ENCODE data around the gene NACC2. TPM values are rescaled to one million over a fixed set of nuclear protein-coding genes. Genes with fewer than 3 reads are reported as not detected.

NACC2 gene
- total RNA-seq, 1 experiment from 2014 or later = 62.0 TPM

- Histone ChIP-seq H3K27me3 (ENCODE audit: control insufficient read depth, insufficient read depth, low read length) (no peaks in the 10 kb centered on the region), H3K4me1 (ENCODE audit: control insufficient read depth, insufficient read depth, low read length) (peaks cover 59% of the 10 kb centered on the region), H3K9me3 (ENCODE audit: control insufficient read depth, insufficient read depth, low read depth, low read length) (no peaks in the 10 kb centered on the region), H3K27ac (ENCODE audit: low read length) (no peak overlapping the region; the same call in 1 of the 2 replicates), H3K36me3 (ENCODE audit: control insufficient read depth, insufficient read depth, low read length) (no peaks in the 10 kb centered on the region), H3K4me3 (ENCODE audit: low read depth in 2 of 2, low read length in 2 of 2) (no peak overlapping the region)
- BruUV-seq (replicated peaks) = no TSS peak
- DNase-seq (ENCODE audit: low read depth, low spot score) (no peak), ATAC-seq (no peak)
- no peak for TF ChIP-seq TCF7L2 (IDR thresholded peaks at IDR 0.05; ENCODE audit: low read depth, low read length)
- TF ChIP-seq SIN3A (IDR thresholded peaks at IDR 0.05; ENCODE audit: borderline replicate concordance, insufficient read depth, low read depth, low read length) = no peak
- in situ Hi-C loops (cut with HindIII; ENCODE audit: low pct_unique_long_range_greater_than_20kb, low sequenced_read_pairs) = no loop called here
- POLR2A ChIA-PET = no interaction called here
- CTCF ChIA-PET = interaction anchor here (0.6 kb wide), 1 partner anchor 26 kb away, joined by 7 read pairs; no protein-coding TSS in a partner anchor
- intact Hi-C loops (cut with micrococcal nuclease; ENCODE audit: unreplicated experiment) = no loop called here
These were observed 36.2 kb downstream of the NACC2 start for GRCh38 chr9:136058801-136059302.

GRCh38 chr9:136058084-136058483 is 37.0 kb downstream of the NACC2 start:
- no TSS peak for BruUV-seq (replicated peaks)
- ATAC-seq = no peak
- Histone ChIP-seq H3K27me3 (ENCODE audit: control insufficient read depth, insufficient read depth, low read length) (no peaks in the 10 kb centered on the region), H3K4me3 (ENCODE audit: low read depth in 2 of 2, low read length in 2 of 2) (no peak overlapping the region), H3K36me3 (ENCODE audit: control insufficient read depth, insufficient read depth, low read length) (no peaks in the 10 kb centered on the region), H3K27ac (ENCODE audit: low read length) (no peak overlapping the region; the same call in none of the 2 replicates), H3K9me3 (ENCODE audit: control insufficient read depth, insufficient read depth, low read depth, low read length) (no peaks in the 10 kb centered on the region), H3K4me1 (ENCODE audit: control insufficient read depth, insufficient read depth, low read length) (peaks cover 67% of the 10 kb centered on the region)
- TF ChIP-seq REST (IDR thresholded peaks at IDR 0.05; ENCODE audit: insufficient read depth in 1 of 2, low read depth in 2 of 2, low read length in 1 of 2) (no peak), TCF7L2 (IDR thresholded peaks at IDR 0.05; ENCODE audit: low read depth, low read length) (no peak)
- ChIA-PET CTCF (interaction anchor here (0.6 kb wide), 1 partner anchor 25 kb away, joined by 7 read pairs; no protein-coding TSS in a partner anchor), POLR2A (no interaction called here)
- DNase-seq (ENCODE audit: low read depth, low spot score) = no peak
- intact Hi-C loops (cut with micrococcal nuclease; ENCODE audit: unreplicated experiment) (no loop called here), in situ Hi-C loops (cut with HindIII; ENCODE audit: low pct_unique_long_range_greater_than_20kb, low sequenced_read_pairs) (no loop called here)

- CTCF ChIA-PET = no interaction called here
- BruUV-seq (replicated peaks) = no TSS peak
- in situ Hi-C loops (cut with HindIII; ENCODE audit: low pct_unique_long_range_greater_than_20kb, low sequenced_read_pairs) = no loop called here
These were observed 37.6 kb downstream of the NACC2 start for GRCh38 chr9:136057236-136058081.

More at GRCh38 chr9:136057236-136058081, 37.6 kb downstream of the NACC2 start:
- Histone ChIP-seq H3K36me3 (ENCODE audit: control insufficient read depth, insufficient read depth, low read length) (no peaks in the 10 kb centered on the region), H3K27ac (ENCODE audit: low read length) (peak overlapping the region; percentile 94), H3K9me3 (ENCODE audit: control insufficient read depth, insufficient read depth, low read depth, low read length) (no peaks in the 10 kb centered on the region), H3K4me1 (ENCODE audit: control insufficient read depth, insufficient read depth, low read length) (peaks cover 70% of the 10 kb centered on the region), H3K4me3 (ENCODE audit: low read depth in 2 of 2, low read length in 2 of 2) (no peak overlapping the region), H3K27me3 (ENCODE audit: control insufficient read depth, insufficient read depth, low read length) (no peaks in the 10 kb centered on the region)
- POLR2A ChIA-PET = no interaction called here
- ATAC-seq (no peak), DNase-seq (ENCODE audit: low read depth, low spot score) (no peak)
- intact Hi-C loops (cut with micrococcal nuclease; ENCODE audit: unreplicated experiment) = loop anchor here (2.0 kb wide), 1 partner anchor 61 kb away; no protein-coding TSS in a partner anchor
- TF ChIP-seq POLR2AphosphoS5 (IDR thresholded peaks at IDR 0.05; ENCODE audit: low read depth, low read length) = no peak
- TF ChIP-seq SIN3A (IDR thresholded peaks at IDR 0.05; ENCODE audit: borderline replicate concordance, insufficient read depth, low read depth, low read length) = no peak
- TF ChIP-seq REST (IDR thresholded peaks at IDR 0.05; ENCODE audit: insufficient read depth in 1 of 2, low read depth in 2 of 2, low read length in 1 of 2) = no peak
- TF ChIP-seq TCF7L2 (IDR thresholded peaks at IDR 0.05; ENCODE audit: low read depth, low read length) = no peak
- no peak for TF ChIP-seq CTCF (IDR thresholded peaks at IDR 0.05)
